K562 (cell line): ENCODE results near the gene AMBRA1. TPM values are rescaled to one million over a fixed set of nuclear protein-coding genes. Genes with fewer than 3 reads are reported as not detected.
A peak's percentile ranks its signal among the peaks of the same experiment; 100 is the strongest.

Experiments used
- ARNT ChIP-seq, 2 experiments: fragments of 450-650 bp; IDR thresholded peaks; 2 replicates each; pipeline ENCODE4 v1.6.1; 2016; ENCODE audit warnings: mild to moderate bottlenecking in 1 of 2
- ESRRA ChIP-seq: fragments of 450-650 bp; IDR thresholded peaks from 2 replicates; pipeline ENCODE4 v1.6.1; 2014; ENCODE audit warnings: low read depth, mild to moderate bottlenecking, moderate library complexity, borderline replicate concordance
- GTF2A2 ChIP-seq: IDR thresholded peaks from 2 replicates; pipeline ENCODE4 v1.6.1; 2016; ENCODE audit warnings: mild to moderate bottlenecking, missing genetic modification characterization, missing compliant biosample characterization
- RAD51 ChIP-seq: fragments of 450-650 bp; IDR thresholded peaks from 2 replicates; pipeline ENCODE4 v1.7.1; 2016; ENCODE audit warnings: low read depth, mild to moderate bottlenecking, borderline replicate concordance
- RNF219 ChIP-seq: fragments of 250-450 bp; sonication (Bioruptor Pico); IDR thresholded peaks from 2 replicates; pipeline ENCODE4 v1.5.0; 2022; ENCODE audit warnings: mild to moderate bottlenecking
- SIN3A ChIP-seq, 2 experiments: fragments of 150-350 bp in 1 of 2; IDR thresholded peaks; 2 replicates each; pipeline ENCODE4 v1.6.1; 2011 to 2016; ENCODE audit warnings: borderline replicate concordance in 2 of 2, low read depth in 2 of 2, low read length in 2 of 2, mild to moderate bottlenecking in 2 of 2, moderate library complexity in 2 of 2; ENCODE audit not compliant: control insufficient read depth in 1 of 2
- STAG1 ChIP-seq: sonication (generic); formaldehyde crosslinking; IDR thresholded peaks from 2 replicates; pipeline ENCODE4 v1.5.0; 2020; ENCODE audit warnings: missing genetic modification reagents, borderline replicate concordance
- XRCC5 ChIP-seq: fragments of 200-400 bp; formaldehyde crosslinking; IDR thresholded peaks from 2 replicates; pipeline ENCODE4 v1.6.1; 2017; ENCODE audit warnings: low read depth, mild to moderate bottlenecking, low read length
- ZNF12 ChIP-seq: sonication (generic); formaldehyde crosslinking; IDR thresholded peaks from 2 replicates; pipeline ENCODE4 v1.4.0; 2020; ENCODE audit warnings: mild to moderate bottlenecking, missing genetic modification reagents
- ZNF436 ChIP-seq: fragments of 250-450, 450-650 bp; sonication (Bioruptor Pico); formaldehyde crosslinking; IDR thresholded peaks from 2 replicates; pipeline ENCODE4 v1.7.0; 2020; ENCODE audit warnings: mild to moderate bottlenecking
- ZNF589 ChIP-seq: fragments of 200-800 bp; sonication (Bioruptor generic); IDR thresholded peaks from 2 replicates; pipeline ENCODE4 v1.6.1; 2016; ENCODE audit warnings: low read depth, missing genetic modification characterization, missing compliant biosample characterization
- polyA plus RNA-seq, 8 experiments: library from polyadenylated mRNA; depleted of rRNA in 4 of 8; stranded (reverse) in 5 of 8; unstranded in 3 of 8; fragments of >200 nt; fragmentation: Nextera tagmentation in 2 of 8; fragmentation: Illumina TruSeq in 1 of 8; extraction: Ambion mirVana in 2 of 8; extraction: Trizol in 1 of 8; gene quantifications; 2 replicates each; pipeline versions ENCODE4 v1.2.1 to v1.2.3, GENCODE V29; 2011 to 2014; ENCODE audit warnings: inconsistent platforms in 1 of 8, missing spikeins in 1 of 8
- total RNA-seq, 7 experiments: library from RNA; depleted of rRNA in 6 of 7; stranded (reverse); fragments of >200 nt in 6 of 7; fragmentation: Illumina TruSeq in 2 of 7; extraction: Trizol in 2 of 7; gene quantifications; 2 replicates each; pipeline versions ENCODE4 v1.2.1 to v1.2.3, GENCODE V29; 2011 to 2021; ENCODE audit warnings: low replicate concordance in 1 of 7
- TF ChIP-seq, protein P1 (sequence below): fragments of 450-650 bp; IDR thresholded peaks from 2 replicates; pipeline ENCODE4 v1.6.1; 2017; ENCODE audit warnings: antibody characterized with exemption
- TF ChIP-seq, protein P2 (sequence below), 2 experiments: fragments of 450-650 bp in 1 of 2; sonication (generic) in 1 of 2; formaldehyde crosslinking in 1 of 2; IDR thresholded peaks; 2 replicates each; pipeline versions ENCODE4 v1.7.1 to v1.9.0; 2016 to 2022; ENCODE audit warnings: inconsistent platforms in 1 of 2, mild to moderate bottlenecking in 1 of 2, missing genetic modification reagents in 1 of 2

AMBRA1 gene
- total and polyA plus RNA-seq, 9 of the 15 experiments (the other 6 are each of a cell fraction or from before 2014, with no cell fraction given), result 0.15 to 24.5 (median 13.0) TPM

- TF ChIP-seq, protein P1, sequence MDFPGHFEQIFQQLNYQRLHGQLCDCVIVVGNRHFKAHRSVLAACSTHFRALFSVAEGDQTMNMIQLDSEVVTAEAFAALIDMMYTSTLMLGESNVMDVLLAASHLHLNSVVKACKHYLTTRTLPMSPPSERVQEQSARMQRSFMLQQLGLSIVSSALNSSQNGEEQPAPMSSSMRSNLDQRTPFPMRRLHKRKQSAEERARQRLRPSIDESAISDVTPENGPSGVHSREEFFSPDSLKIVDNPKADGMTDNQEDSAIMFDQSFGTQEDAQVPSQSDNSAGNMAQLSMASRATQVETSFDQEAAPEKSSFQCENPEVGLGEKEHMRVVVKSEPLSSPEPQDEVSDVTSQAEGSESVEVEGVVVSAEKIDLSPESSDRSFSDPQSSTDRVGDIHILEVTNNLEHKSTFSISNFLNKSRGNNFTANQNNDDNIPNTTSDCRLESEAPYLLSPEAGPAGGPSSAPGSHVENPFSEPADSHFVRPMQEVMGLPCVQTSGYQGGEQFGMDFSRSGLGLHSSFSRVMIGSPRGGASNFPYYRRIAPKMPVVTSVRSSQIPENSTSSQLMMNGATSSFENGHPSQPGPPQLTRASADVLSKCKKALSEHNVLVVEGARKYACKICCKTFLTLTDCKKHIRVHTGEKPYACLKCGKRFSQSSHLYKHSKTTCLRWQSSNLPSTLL, result peak; percentile 93
- TF ChIP-seq RAD51, result no peak
- TF ChIP-seq STAG1, result peak; percentile 41; the same call in 1 of the 2 replicates
- TF ChIP-seq, protein P2, sequence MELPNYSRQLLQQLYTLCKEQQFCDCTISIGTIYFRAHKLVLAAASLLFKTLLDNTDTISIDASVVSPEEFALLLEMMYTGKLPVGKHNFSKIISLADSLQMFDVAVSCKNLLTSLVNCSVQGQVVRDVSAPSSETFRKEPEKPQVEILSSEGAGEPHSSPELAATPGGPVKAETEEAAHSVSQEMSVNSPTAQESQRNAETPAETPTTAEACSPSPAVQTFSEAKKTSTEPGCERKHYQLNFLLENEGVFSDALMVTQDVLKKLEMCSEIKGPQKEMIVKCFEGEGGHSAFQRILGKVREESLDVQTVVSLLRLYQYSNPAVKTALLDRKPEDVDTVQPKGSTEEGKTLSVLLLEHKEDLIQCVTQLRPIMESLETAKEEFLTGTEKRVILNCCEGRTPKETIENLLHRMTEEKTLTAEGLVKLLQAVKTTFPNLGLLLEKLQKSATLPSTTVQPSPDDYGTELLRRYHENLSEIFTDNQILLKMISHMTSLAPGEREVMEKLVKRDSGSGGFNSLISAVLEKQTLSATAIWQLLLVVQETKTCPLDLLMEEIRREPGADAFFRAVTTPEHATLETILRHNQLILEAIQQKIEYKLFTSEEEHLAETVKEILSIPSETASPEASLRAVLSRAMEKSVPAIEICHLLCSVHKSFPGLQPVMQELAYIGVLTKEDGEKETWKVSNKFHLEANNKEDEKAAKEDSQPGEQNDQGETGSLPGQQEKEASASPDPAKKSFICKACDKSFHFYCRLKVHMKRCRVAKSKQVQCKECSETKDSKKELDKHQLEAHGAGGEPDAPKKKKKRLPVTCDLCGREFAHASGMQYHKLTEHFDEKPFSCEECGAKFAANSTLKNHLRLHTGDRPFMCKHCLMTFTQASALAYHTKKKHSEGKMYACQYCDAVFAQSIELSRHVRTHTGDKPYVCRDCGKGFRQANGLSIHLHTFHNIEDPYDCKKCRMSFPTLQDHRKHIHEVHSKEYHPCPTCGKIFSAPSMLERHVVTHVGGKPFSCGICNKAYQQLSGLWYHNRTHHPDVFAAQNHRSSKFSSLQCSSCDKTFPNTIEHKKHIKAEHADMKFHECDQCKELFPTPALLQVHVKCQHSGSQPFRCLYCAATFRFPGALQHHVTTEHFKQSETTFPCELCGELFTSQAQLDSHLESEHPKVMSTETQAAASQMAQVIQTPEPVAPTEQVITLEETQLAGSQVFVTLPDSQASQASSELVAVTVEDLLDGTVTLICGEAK (IDR thresholded peaks at IDR 0.05), result peak; percentile 83
- TF ChIP-seq, protein P2 (CRISPR knock-in tag; IDR thresholded peaks at IDR 0.05), result no peak
- TF ChIP-seq ESRRA, result no peak
- TF ChIP-seq RNF219 (CRISPR knock-in tag), result no peak
- no peak for TF ChIP-seq ZNF589
- TF ChIP-seq SIN3A (IDR thresholded peaks at IDR 0.05; ENCODE audit: borderline replicate concordance in 2 of 2, control insufficient read depth in 1 of 2, low read depth in 2 of 2, low read length in 2 of 2), result peak; percentile 49 to 87; a peak in 2 of 4 replicates
- no peak for TF ChIP-seq GTF2A2 (tag)
- no peak for TF ChIP-seq ARNT (IDR thresholded peaks at IDR 0.05)
- no peak; the same call in none of the 2 replicates for TF ChIP-seq XRCC5
- TF ChIP-seq ZNF436 (CRISPR knock-in tag), result no peak
- peak; percentile 71; the same call in 1 of the 2 replicates for TF ChIP-seq ZNF12 (CRISPR knock-in tag)
Measured at GRCh38 chr11:46617134-46617971, 23.5 kb upstream of the AMBRA1 start, which contains the start of the genes ATG13 and HARBI1 (continued).
